HepG2 (cell line): ENCODE data around the gene BCAS2. TPM values are rescaled to one million over a fixed set of nuclear protein-coding genes. Genes with fewer than 3 reads are reported as not detected.

Experiments used
- FOSL2 ChIP-seq: sonication (generic); formaldehyde crosslinking; IDR thresholded peaks from 2 replicates; pipeline ENCODE4 v1.4.0; 2020; ENCODE audit warnings: missing genetic modification reagents
- KDM6A ChIP-seq: IDR thresholded peaks from 2 replicates; pipeline ENCODE4 v1.6.1; 2016; ENCODE audit warnings: low read depth
- MLXIP ChIP-seq: sonication (generic); formaldehyde crosslinking; IDR thresholded peaks from 2 replicates; pipeline ENCODE4 v1.9.0; 2021; ENCODE audit warnings: missing genetic modification reagents, borderline replicate concordance
- NAIF1 ChIP-seq: sonication (generic); formaldehyde crosslinking; IDR thresholded peaks from 2 replicates; pipeline ENCODE4 v1.5.0; 2020; ENCODE audit warnings: mild to moderate bottlenecking, missing genetic modification reagents, borderline replicate concordance
- SRSF1 ChIP-seq: fragments of 200-400 bp; formaldehyde crosslinking; optimal IDR thresholded peaks from 2 replicates; pipeline ENCODE3; 2017; ENCODE audit warnings: mild to moderate bottlenecking, low read depth, low read length, moderate library complexity
- SYNCRIP ChIP-seq: fragments of 200-400 bp; formaldehyde crosslinking; IDR thresholded peaks from 2 replicates; pipeline ENCODE4 v1.6.1; 2018; ENCODE audit warnings: mild to moderate bottlenecking, low read depth, low read length; ENCODE audit not compliant: insufficient read depth
- TIGD3 ChIP-seq: sonication (generic); formaldehyde crosslinking; IDR thresholded peaks from 2 replicates; pipeline ENCODE4 v1.5.1; 2020; ENCODE audit warnings: mild to moderate bottlenecking, missing genetic modification reagents, borderline replicate concordance
- ZMAT5 ChIP-seq: sonication (generic); formaldehyde crosslinking; IDR thresholded peaks from 2 replicates; pipeline ENCODE4 v1.5.0; 2020; ENCODE audit warnings: mild to moderate bottlenecking, low read depth, missing genetic modification reagents, borderline replicate concordance
- ZNF142 ChIP-seq: sonication (generic); formaldehyde crosslinking; IDR thresholded peaks from 2 replicates; pipeline ENCODE4 v1.4.0; 2020; ENCODE audit warnings: missing genetic modification reagents
- ZNF20 ChIP-seq: sonication (generic); formaldehyde crosslinking; IDR thresholded peaks from 2 replicates; pipeline ENCODE4 v1.4.0; 2020; ENCODE audit warnings: mild to moderate bottlenecking, moderate library complexity, missing genetic modification reagents
- ZNF235 ChIP-seq: sonication (generic); formaldehyde crosslinking; IDR thresholded peaks from 2 replicates; pipeline ENCODE4 v1.8.1; 2023; ENCODE audit warnings: mild to moderate bottlenecking, missing genetic modification reagents, borderline replicate concordance
- ZNF430 ChIP-seq: sonication (generic); formaldehyde crosslinking; IDR thresholded peaks from 2 replicates; pipeline ENCODE4 v1.9.0; 2021; ENCODE audit warnings: mild to moderate bottlenecking, missing genetic modification reagents
- ZNF552 ChIP-seq: sonication (generic); formaldehyde crosslinking; IDR thresholded peaks from 2 replicates; pipeline ENCODE4 v1.9.0; 2022; ENCODE audit warnings: missing genetic modification reagents, mild to moderate bottlenecking, borderline replicate concordance
- ZNF564 ChIP-seq: sonication (generic); formaldehyde crosslinking; IDR thresholded peaks from 2 replicates; pipeline ENCODE4 v1.8.1; 2023; ENCODE audit warnings: mild to moderate bottlenecking, missing genetic modification reagents
- ZNF605 ChIP-seq: sonication (generic); formaldehyde crosslinking; IDR thresholded peaks from 2 replicates; pipeline ENCODE4 v1.8.0; 2022; ENCODE audit warnings: mild to moderate bottlenecking, missing genetic modification reagents
- ZNF773 ChIP-seq: sonication (generic); formaldehyde crosslinking; IDR thresholded peaks from 2 replicates; pipeline ENCODE4 v1.4.0; 2020; ENCODE audit warnings: missing genetic modification reagents, borderline replicate concordance
- ZNF782 ChIP-seq: sonication (generic); formaldehyde crosslinking; IDR thresholded peaks from 2 replicates; pipeline ENCODE4 v1.4.0; 2020; ENCODE audit warnings: missing genetic modification reagents, mild to moderate bottlenecking, borderline replicate concordance
- polyA plus RNA-seq, 8 experiments: library from polyadenylated mRNA; depleted of rRNA in 3 of 8; stranded (reverse) in 7 of 8; unstranded in 1 of 8; fragments of >200 nt; fragmentation: Illumina TruSeq in 4 of 8; extraction: Trizol in 4 of 8; gene quantifications; 2 replicates each; pipeline versions ENCODE4 v1.2.1 to v1.2.3, GENCODE V29; 2011 to 2016; ENCODE audit warnings: low read depth in 4 of 8, missing spikeins in 1 of 8, mixed read lengths in 1 of 8; ENCODE audit not compliant: insufficient read depth in 1 of 8
- total RNA-seq, 5 experiments: library from RNA; depleted of rRNA; stranded (reverse); fragments of >200 nt; fragmentation: Illumina TruSeq; extraction: Trizol; gene quantifications; 2 replicates each; pipeline ENCODE4 v1.2.3, GENCODE V29; 2016; ENCODE audit warnings: low read depth in 1 of 5

BCAS2 gene
- total and polyA plus RNA-seq, 2 of the 13 experiments (the other 11 are each of a cell fraction or from before 2014, with no cell fraction given): 18.0 to 47.4 TPM

- TF ChIP-seq ZNF142: 0 out of 2 replicates have a peak, but pooled peaks have one; percentile 28
- TF ChIP-seq FOSL2 (CRISPR knock-in tag): peak; percentile 41
- TF ChIP-seq ZMAT5 (CRISPR knock-in tag): no peak
- TF ChIP-seq ZNF20: no peak
- no peak for TF ChIP-seq KDM6A
- TF ChIP-seq ZNF235 (CRISPR knock-in tag): no peak
- no peak for TF ChIP-seq ZNF552 (CRISPR knock-in tag)
- no peak for TF ChIP-seq TIGD3 (CRISPR knock-in tag)
- TF ChIP-seq ZNF430 (CRISPR knock-in tag): 0 out of 2 replicates have a peak, but pooled peaks have one; percentile 31
- TF ChIP-seq ZNF564 (CRISPR knock-in tag): 0 out of 2 replicates have a peak, but pooled peaks have one; percentile 54
- peak; percentile 86 for TF ChIP-seq ZNF605 (CRISPR knock-in tag)
- peak; percentile 32 for TF ChIP-seq SRSF1
- no peak for TF ChIP-seq MLXIP (CRISPR knock-in tag)
- TF ChIP-seq SYNCRIP: no peak
- no peak for TF ChIP-seq ZNF782 (CRISPR knock-in tag)
- peak; percentile 94 for TF ChIP-seq NAIF1
- no peak for TF ChIP-seq ZNF773 (CRISPR knock-in tag)
Measured at GRCh38 chr1:114581335-114582287, at the start of gene BCAS2 (continued).
